DOHH2 (cell line): ENCODE results near the gene RAP1GDS1.

ENCODE experiments used
- EZH2phosphoT487 ChIP-seq: fragments of 200-600 bp; sonication (generic); IDR thresholded peaks from 2 replicates; pipeline ENCODE4 v1.6.1; 2017; ENCODE audit warnings: borderline replicate concordance, mild to moderate bottlenecking, antibody characterized with exemption, low read length, moderate library complexity, mixed read lengths
- TF ChIP-seq, protein P1 (sequence below): fragments of 200-600 bp; sonication (generic); IDR thresholded peaks from one replicate; pipeline ENCODE4 v1.5.1; 2014; ENCODE audit warnings: antibody characterized with exemption, mild to moderate bottlenecking, low read depth, low read length; ENCODE audit not compliant: poor library complexity, severe bottlenecking

DNA sequence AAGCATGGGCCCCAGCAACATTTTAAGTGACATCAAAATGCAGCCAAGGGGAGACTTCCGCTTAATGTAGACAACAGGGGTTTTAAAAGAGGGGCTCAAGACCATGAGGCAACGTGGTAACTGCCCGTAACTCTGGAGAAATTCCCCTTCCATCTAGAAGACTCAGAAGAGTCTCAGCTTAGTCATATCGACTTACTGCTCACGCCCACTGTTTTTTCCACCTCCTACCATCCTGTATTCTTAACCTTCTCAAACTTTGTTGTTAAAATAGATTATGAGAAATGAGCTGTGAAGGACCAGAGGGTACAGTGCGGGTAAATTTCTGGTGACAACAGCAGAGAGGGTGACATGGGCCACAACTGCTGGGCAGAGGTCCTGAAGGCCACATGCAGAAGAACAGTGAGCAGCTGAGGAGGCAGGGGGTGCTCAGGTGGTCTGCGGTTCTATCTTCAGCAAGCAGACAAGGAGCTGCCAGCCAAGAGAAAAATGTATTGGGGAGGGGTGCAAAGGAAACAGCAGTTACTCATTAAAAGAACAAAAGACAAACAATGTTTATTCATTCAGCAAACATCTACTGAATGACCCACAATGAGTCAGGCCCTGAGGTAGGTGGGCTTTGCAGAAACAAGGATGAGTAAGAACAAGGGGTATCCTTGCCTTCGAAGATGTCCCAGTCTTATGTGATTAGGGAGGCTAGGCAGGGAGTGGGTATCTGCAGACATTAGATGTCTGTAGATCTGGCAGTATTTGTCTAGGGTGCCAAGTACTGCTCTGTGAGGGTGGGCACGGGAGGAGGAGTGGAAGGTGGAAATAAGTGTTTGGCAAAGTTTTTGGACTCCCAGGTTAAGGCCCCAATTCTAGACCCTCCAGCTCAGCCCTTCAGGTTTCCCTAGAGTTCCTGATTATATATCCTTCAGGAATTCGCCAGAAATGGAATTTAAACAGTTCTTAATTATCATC is 221.9 kb downstream of the RAP1GDS1 start:
- TF ChIP-seq, protein P1, sequence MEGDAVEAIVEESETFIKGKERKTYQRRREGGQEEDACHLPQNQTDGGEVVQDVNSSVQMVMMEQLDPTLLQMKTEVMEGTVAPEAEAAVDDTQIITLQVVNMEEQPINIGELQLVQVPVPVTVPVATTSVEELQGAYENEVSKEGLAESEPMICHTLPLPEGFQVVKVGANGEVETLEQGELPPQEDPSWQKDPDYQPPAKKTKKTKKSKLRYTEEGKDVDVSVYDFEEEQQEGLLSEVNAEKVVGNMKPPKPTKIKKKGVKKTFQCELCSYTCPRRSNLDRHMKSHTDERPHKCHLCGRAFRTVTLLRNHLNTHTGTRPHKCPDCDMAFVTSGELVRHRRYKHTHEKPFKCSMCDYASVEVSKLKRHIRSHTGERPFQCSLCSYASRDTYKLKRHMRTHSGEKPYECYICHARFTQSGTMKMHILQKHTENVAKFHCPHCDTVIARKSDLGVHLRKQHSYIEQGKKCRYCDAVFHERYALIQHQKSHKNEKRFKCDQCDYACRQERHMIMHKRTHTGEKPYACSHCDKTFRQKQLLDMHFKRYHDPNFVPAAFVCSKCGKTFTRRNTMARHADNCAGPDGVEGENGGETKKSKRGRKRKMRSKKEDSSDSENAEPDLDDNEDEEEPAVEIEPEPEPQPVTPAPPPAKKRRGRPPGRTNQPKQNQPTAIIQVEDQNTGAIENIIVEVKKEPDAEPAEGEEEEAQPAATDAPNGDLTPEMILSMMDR = no peak
- TF ChIP-seq EZH2phosphoT487 = no peak
